ENCODE results near the gene ZBTB1.

DNA sequence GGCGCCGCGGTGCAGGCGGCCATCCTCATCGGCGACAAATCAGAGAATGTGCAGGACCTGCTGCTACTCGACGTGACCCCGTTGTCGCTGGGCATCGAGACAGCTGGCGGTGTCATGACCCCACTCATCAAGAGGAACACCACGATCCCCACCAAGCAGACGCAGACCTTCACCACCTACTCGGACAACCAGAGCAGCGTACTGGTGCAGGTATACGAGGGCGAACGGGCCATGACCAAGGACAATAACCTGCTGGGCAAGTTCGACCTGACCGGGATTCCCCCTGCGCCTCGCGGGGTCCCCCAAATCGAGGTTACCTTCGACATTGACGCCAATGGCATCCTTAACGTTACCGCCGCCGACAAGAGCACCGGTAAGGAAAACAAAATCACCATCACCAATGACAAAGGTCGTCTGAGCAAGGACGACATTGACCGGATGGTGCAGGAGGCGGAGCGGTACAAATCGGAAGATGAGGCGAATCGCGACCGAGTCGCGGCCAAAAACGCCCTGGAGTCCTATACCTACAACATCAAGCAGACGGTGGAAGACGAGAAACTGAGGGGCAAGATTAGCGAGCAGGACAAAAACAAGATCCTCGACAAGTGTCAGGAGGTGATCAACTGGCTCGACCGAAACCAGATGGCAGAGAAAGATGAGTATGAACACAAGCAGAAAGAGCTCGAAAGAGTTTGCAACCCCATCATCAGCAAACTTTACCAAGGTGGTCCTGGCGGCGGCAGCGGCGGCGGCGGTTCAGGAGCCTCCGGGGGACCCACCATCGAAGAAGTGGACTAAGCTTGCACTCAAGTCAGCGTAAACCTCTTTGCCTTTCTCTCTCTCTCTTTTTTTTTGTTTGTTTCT is 37.6 kb downstream of the ZBTB1 start:
- TF ChIP-seq, protein P1, sequence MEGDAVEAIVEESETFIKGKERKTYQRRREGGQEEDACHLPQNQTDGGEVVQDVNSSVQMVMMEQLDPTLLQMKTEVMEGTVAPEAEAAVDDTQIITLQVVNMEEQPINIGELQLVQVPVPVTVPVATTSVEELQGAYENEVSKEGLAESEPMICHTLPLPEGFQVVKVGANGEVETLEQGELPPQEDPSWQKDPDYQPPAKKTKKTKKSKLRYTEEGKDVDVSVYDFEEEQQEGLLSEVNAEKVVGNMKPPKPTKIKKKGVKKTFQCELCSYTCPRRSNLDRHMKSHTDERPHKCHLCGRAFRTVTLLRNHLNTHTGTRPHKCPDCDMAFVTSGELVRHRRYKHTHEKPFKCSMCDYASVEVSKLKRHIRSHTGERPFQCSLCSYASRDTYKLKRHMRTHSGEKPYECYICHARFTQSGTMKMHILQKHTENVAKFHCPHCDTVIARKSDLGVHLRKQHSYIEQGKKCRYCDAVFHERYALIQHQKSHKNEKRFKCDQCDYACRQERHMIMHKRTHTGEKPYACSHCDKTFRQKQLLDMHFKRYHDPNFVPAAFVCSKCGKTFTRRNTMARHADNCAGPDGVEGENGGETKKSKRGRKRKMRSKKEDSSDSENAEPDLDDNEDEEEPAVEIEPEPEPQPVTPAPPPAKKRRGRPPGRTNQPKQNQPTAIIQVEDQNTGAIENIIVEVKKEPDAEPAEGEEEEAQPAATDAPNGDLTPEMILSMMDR (IDR thresholded peaks at IDR 0.05) = no peak
- no peak for TF ChIP-seq POLR2A (IDR thresholded peaks at IDR 0.05)

Data from adrenal gland (tissue), 5 donors.